AG04449 (cell line): ENCODE measurements around the gene VSX2.

Experiments
- CTCF ChIA-PET: fragments of 350-600 bp; formaldehyde crosslinking; extraction: SDS; loops from one replicate; lab custom pipeline; 2021; ENCODE audit warnings: antibody characterized with exemption; lab: Yijun Ruan, JAX
- POLR2A ChIA-PET: fragments of 400-600, 350-600 bp; formaldehyde crosslinking; extraction: SDS; loops from one replicate; lab custom pipeline; 2020; ENCODE audit warnings: antibody characterized with exemption, inconsistent platforms; lab: Yijun Ruan, JAX
- DNase-seq: peaks from one replicate; pipeline ENCODE4 v3.0.0-alpha.2; 2010; ENCODE audit warnings: low read depth, low spot score
- H3K4me3 ChIP-seq: 2 replicates; pipeline ENCODE4 v1.5.1; 2011; ENCODE audit warnings: low read depth, mild to moderate bottlenecking, control low read depth, low read length
- CTCF ChIP-seq: IDR thresholded peaks from one replicate; pipeline ENCODE4 v1.5.1; 2011; ENCODE audit warnings: mild to moderate bottlenecking, moderate library complexity, low read length, control low read depth, inconsistent platforms; ENCODE audit not compliant: insufficient read depth; ENCODE audit errors: missing control alignments

Gene VSX2

GRCh38 chr14:74237441-74237840 is 1.8 kb upstream of the VSX2 start:
- no peak for DNase-seq
- CTCF ChIA-PET, result interaction anchor here (1.0 to 2.3 kb wide), 6 partner anchors 12 to 126 kb away, joined by 4 to 10 read pairs (median 5); no protein-coding TSS in a partner anchor

GRCh38 chr14:74239848-74240793 is 872 bp downstream of the VSX2 start:
- DNase-seq, result no peak
- ChIA-PET CTCF (interaction anchor here (2.0 to 3.9 kb wide), 2 partner anchors 11 to 21 kb away, joined by 6 to 21 read pairs; no protein-coding TSS in a partner anchor), POLR2A (interaction anchor here (0.6 kb wide), 1 partner anchor 70 kb away, joined by 3 read pairs; no protein-coding TSS in a partner anchor)
- no peak overlapping the region for H3K4me3 ChIP-seq
- TF ChIP-seq CTCF, result no peak

More at GRCh38 chr14:74237441-74237840, 1.8 kb upstream of the VSX2 start:
- TF ChIP-seq CTCF, result no peak
- no peak overlapping the region for H3K4me3 ChIP-seq
- POLR2A ChIA-PET, result no interaction called here

DNA sequence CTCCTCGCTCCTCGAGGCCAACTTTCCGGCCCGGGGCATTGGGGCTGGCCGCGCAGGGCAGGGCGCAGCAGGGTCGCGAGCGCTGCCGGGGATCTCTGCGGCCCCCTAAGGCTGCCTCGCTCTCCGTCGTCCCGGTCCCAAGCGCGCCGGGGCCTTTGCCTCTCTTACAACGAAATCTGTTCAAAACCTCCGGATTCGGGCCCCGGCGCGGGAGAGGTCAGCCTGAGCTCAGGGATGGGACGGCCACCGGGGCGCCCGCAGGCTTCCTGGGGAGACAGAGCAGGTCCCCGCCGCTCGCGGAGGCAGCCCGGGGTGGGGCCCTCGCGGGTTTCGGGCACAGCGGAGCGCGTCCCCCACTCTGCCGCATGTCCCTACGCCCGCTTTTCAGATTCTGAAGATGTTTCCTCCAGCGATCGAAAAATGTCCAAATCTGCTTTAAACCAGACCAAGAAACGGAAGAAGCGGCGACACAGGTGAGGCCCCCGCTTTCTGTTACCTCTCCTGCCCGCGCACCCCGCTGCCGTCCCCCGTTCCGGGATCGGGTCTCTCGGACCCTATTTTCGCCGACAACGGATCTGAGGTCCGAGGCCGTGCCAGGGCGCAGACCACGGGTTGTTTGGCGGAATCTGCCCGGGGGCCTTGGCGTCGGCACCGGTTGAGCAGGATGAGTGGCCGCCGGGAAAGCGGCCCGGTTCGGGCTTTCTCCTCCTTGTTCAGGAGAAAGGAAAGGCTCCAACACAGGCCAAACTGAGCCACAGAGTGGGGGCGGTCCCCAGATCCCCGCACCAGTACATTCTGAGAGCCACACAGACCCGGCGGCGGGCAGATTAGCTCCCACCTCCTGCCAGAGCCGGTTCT is 1.8 kb downstream of the VSX2 start:
- DNase-seq, result no peak
- H3K4me3 ChIP-seq, result no peak overlapping the region
- ChIA-PET CTCF (interaction anchor here (0.9 to 3.9 kb wide), 3 partner anchors 10 to 22 kb away, joined by 3 to 21 read pairs (median 5); no protein-coding TSS in a partner anchor), POLR2A (interaction anchor here (0.6 kb wide), 1 partner anchor 69 kb away, joined by 3 read pairs; no protein-coding TSS in a partner anchor)
- no peak for TF ChIP-seq CTCF

DNA sequence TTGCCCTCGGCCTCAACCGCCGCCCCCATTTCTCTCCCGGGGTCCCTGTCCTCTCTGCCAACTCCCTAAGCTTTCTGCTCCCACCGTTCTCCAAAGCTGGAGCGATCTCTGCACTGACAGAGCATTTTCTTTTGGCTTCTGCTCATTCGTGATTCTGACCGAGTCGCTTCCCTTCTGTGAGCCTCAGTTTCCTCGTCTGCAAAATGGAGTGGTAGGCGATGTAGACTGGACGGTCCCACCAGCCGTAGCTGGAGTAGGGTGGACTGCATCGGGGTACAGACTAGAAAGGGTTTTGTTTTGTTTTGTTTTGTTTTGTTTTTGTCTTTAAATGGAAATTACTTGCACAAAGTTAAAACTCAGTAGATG is 2.4 kb downstream of the VSX2 start:
- no peak for TF ChIP-seq CTCF
- no peak for DNase-seq
- ChIA-PET POLR2A (no interaction called here), CTCF (interaction anchor here (0.6 to 3.9 kb wide), 4 partner anchors 9 to 82 kb away, joined by 3 to 21 read pairs (median 4); no protein-coding TSS in a partner anchor)
- no peak overlapping the region for H3K4me3 ChIP-seq

DNA sequence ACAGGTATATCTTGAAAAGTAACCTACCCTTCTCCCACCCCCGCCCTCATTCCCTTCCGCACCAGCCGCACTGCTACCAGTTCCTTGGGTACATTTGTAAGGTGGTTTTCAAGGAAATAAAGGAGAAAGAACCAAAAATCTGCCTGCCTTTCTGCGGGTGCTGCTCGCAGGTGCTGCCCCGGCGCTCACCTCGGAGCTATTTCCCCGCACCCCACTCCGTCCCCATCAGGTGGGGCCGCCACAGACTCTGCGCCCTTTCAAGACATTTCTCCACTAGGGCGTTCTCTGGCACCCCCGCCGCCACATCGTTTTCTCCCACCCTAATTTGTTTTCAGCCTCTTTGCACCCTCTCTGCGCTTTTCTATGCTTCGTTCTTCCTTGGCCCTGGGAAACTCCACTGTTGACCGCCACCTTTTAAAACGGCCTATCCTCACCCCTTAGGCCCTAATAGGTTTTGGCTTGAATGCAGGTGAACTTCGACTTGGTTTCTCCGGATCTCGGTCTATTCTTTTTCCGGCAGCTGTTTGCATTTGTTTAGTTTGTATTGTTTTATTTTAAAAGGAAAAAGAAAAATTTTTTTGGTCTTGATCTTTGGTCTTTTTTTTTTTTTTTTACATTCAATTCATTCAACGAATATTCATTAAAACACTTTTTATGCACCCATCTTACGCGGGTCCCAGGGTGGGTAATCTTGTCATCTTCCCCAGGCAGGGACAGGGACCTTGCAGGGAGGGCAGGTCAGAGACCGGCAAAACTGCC is 3.0 kb downstream of the VSX2 start:
- no peak for DNase-seq
- POLR2A ChIA-PET, result no interaction called here
- H3K4me3 ChIP-seq, result no peak overlapping the region
- CTCF ChIA-PET, result interaction anchor here (0.6 to 3.9 kb wide), 4 partner anchors 9 to 82 kb away, joined by 3 to 21 read pairs (median 4); no protein-coding TSS in a partner anchor
- TF ChIP-seq CTCF, result no peak
